K562 (cell line): ENCODE measurements around the gene CCDC34. TPM values are rescaled to one million over a fixed set of nuclear protein-coding genes. Genes with fewer than 3 reads are reported as not detected.

Experiments used
- ATAC-seq: fragments of 200-7000 bp; cut with Tn5 transposase; 3 replicates; pipeline ENCODE4 v1.9.1; 2020; ENCODE audit warnings: moderate library complexity
- BruUV-seq: library from RNA; stranded (reverse); fragments of 400-500 nt; replicated peaks from 2 replicates; lab custom pipeline; 2021; lab: Mats Ljungman, UMichigan
- CTCF ChIA-PET: fragments of 300-600 bp; formaldehyde crosslinking; extraction: SDS; loops from one replicate; lab custom pipeline; 2021; ENCODE audit warnings: low intra/inter-chr PET ratio; lab: Yijun Ruan, JAX
- POLR2A ChIA-PET: fragments of 300-600, 350-650 bp; sonication (Branson Sonifier 250); formaldehyde crosslinking; extraction: SDS; loops from one replicate; lab custom pipeline; 2021; ENCODE audit warnings: antibody characterized with exemption, inconsistent platforms; lab: Yijun Ruan, JAX
- DNase-seq, 4 experiments: peaks; one replicate each; pipeline versions ENCODE4 v3.0.0 to v3.0.0-alpha.2; 2011 to 2018; ENCODE audit warnings: low spot score in 3 of 4, mixed read lengths in 3 of 4; ENCODE audit errors: extremely low read depth in 1 of 4
- FAIRE-seq: peaks from 2 replicates; lab custom pipeline; 2011; peaks lifted over from hg19 to GRCh38; lab: Jason Lieb, UNC
- H2AFZ ChIP-seq: 2 replicates; pipeline ENCODE4 v1.6.0; 2011; ENCODE audit warnings: low read depth, low read length, control low read depth, inconsistent platforms
- H3K27ac ChIP-seq: fragments of 200-600 bp; 3 replicates; pipeline ENCODE4 v1.8.0; 2011; ENCODE audit warnings: low read depth, mild to moderate bottlenecking, control low read depth, inconsistent platforms, low read length, moderate library complexity, mixed read lengths; ENCODE audit errors: extremely low read depth
- H3K27me3 ChIP-seq, 2 experiments: fragments of 300-600 bp in 1 of 2; 2 replicates in 1 of 2; 3 replicates in 1 of 2; pipeline versions ENCODE4 v1.6.0 to v1.8.0; 2011; ENCODE audit warnings: inconsistent platforms in 2 of 2, low read length in 2 of 2, mild to moderate bottlenecking in 1 of 2, mixed read lengths in 1 of 2, moderate library complexity in 1 of 2; ENCODE audit not compliant: control insufficient read depth in 2 of 2, insufficient read depth in 2 of 2
- H3K36me3 ChIP-seq: fragments of 300-600 bp; 3 replicates; pipeline ENCODE4 v1.8.0; 2011; ENCODE audit warnings: mild to moderate bottlenecking, low read length, inconsistent platforms; ENCODE audit not compliant: control insufficient read depth, insufficient read depth
- H3K4me1 ChIP-seq, 2 experiments: fragments of 200-600 bp in 1 of 2; replicated peaks in 1 of 2; 2 replicates in 1 of 2; 3 replicates in 1 of 2; pipeline versions ENCODE4 v1.5.1 to v1.8.0; 2011; ENCODE audit warnings: inconsistent platforms in 2 of 2, low read length in 2 of 2, mild to moderate bottlenecking in 1 of 2, mixed read lengths in 1 of 2, moderate library complexity in 1 of 2; ENCODE audit not compliant: control insufficient read depth in 2 of 2, insufficient read depth in 2 of 2
- H3K4me2 ChIP-seq: 2 replicates; pipeline ENCODE4 v1.6.1; 2011; ENCODE audit warnings: low read length, control low read depth, inconsistent platforms, mixed read lengths; ENCODE audit not compliant: insufficient read depth
- H3K4me3 ChIP-seq: fragments of 200-600 bp; sonication (generic), shearing (Covaris generic); 2 replicates; pipeline ENCODE4 v1.5.1; 2016; ENCODE audit warnings: control low read depth, inconsistent platforms
- H3K79me2 ChIP-seq: fragments of 200-600 bp; 3 replicates; pipeline ENCODE4 v1.8.0; 2011; ENCODE audit warnings: low read length, inconsistent platforms; ENCODE audit not compliant: control insufficient read depth, insufficient read depth
- H3K9ac ChIP-seq, 2 experiments: 2 replicates each; pipeline versions ENCODE4 v1.6.0 to v1.6.1; 2011; ENCODE audit warnings: low read depth in 2 of 2, low read length in 2 of 2, control low read depth in 1 of 2, inconsistent platforms in 1 of 2, mild to moderate bottlenecking in 1 of 2, mixed read lengths in 1 of 2; ENCODE audit not compliant: insufficient read depth in 1 of 2
- H3K9me1 ChIP-seq: one replicate; pipeline ENCODE4 v1.6.0; 2011; ENCODE audit warnings: inconsistent platforms, mild to moderate bottlenecking, low read length, moderate library complexity; ENCODE audit not compliant: control insufficient read depth, insufficient read depth
- H3K9me3 ChIP-seq: replicated peaks from 2 replicates; pipeline ENCODE4 v1.5.1; 2011; ENCODE audit warnings: low read depth, low read length, inconsistent platforms; ENCODE audit not compliant: control insufficient read depth, insufficient read depth
- H4K20me1 ChIP-seq: replicated peaks from 2 replicates; pipeline ENCODE4 v1.6.1; 2011; ENCODE audit warnings: low read length, inconsistent platforms, mixed read lengths; ENCODE audit not compliant: control insufficient read depth, insufficient read depth
- ARID1B ChIP-seq: fragments of 450-650 bp; IDR thresholded peaks from 2 replicates; pipeline ENCODE4 v1.6.1; 2016; ENCODE audit warnings: antibody characterized with exemption, mild to moderate bottlenecking, inconsistent platforms
- BHLHE40 ChIP-seq: IDR thresholded peaks from 2 replicates; pipeline ENCODE4 v1.6.1; 2011; ENCODE audit warnings: low read length, improper control_type of control experiment
- CHD1 ChIP-seq: fragments of 200-600 bp; sonication (generic); IDR thresholded peaks from one replicate; pipeline ENCODE4 v1.6.1; 2012; ENCODE audit warnings: mild to moderate bottlenecking, moderate library complexity, low read length, inconsistent platforms
- DLX4 ChIP-seq: fragments of 250-450 bp; sonication (Bioruptor Pico); IDR thresholded peaks from 2 replicates; pipeline ENCODE4 v1.6.1; 2021; ENCODE audit warnings: mild to moderate bottlenecking
- HDGF ChIP-seq: fragments of 450-650 bp; IDR thresholded peaks from 2 replicates; pipeline ENCODE4 v1.6.1; 2016
- HNRNPL ChIP-seq: fragments of 200-400 bp; formaldehyde crosslinking; IDR thresholded peaks from 2 replicates; pipeline ENCODE4 v1.6.1; 2017; ENCODE audit warnings: low read depth, mild to moderate bottlenecking, low read length
- POLR2AphosphoS5 ChIP-seq: IDR thresholded peaks from 2 replicates; pipeline ENCODE4 v1.6.1; 2011; ENCODE audit warnings: mild to moderate bottlenecking, low read depth, low read length, moderate library complexity; ENCODE audit not compliant: control insufficient read depth, insufficient read depth
- SAP30 ChIP-seq: fragments of 200-600 bp; sonication (generic); IDR thresholded peaks from 2 replicates; pipeline ENCODE4 v1.6.1; 2012; ENCODE audit warnings: borderline replicate concordance, low read depth, mild to moderate bottlenecking, moderate library complexity, low read length, control low read depth, inconsistent platforms; ENCODE audit not compliant: insufficient read depth, poor library complexity, severe bottlenecking
- XRCC5 ChIP-seq: fragments of 200-400 bp; formaldehyde crosslinking; IDR thresholded peaks from 2 replicates; pipeline ENCODE4 v1.6.1; 2017; ENCODE audit warnings: low read depth, mild to moderate bottlenecking, low read length
- ZNF584 ChIP-seq: fragments of 200-800 bp; sonication (Bioruptor generic); IDR thresholded peaks from 2 replicates; pipeline ENCODE4 v1.6.1; 2016; ENCODE audit warnings: low read depth, mild to moderate bottlenecking, missing genetic modification characterization, missing compliant biosample characterization
- ZNF75A ChIP-seq: fragments of 450-650 bp; formaldehyde crosslinking; IDR thresholded peaks from 2 replicates; pipeline ENCODE4 v1.4.0; 2020; ENCODE audit warnings: mild to moderate bottlenecking
- ZNF76 ChIP-seq: fragments of 250-450 bp; sonication (Bioruptor Pico); IDR thresholded peaks from 2 replicates; pipeline ENCODE4 v1.4.0; 2020; ENCODE audit warnings: mild to moderate bottlenecking, moderate library complexity, borderline replicate concordance
- WGBS: fragments of 100-300 bp; shearing (Covaris generic); methylation state at CpG from one replicate; pipeline ENCODE4 v1.1.6; 2016; ENCODE audit warnings: low coverage, mixed read lengths; ENCODE audit not compliant: insufficient coverage; ENCODE audit errors: missing lambda C conversion rate; 5-methylcytosine and 5-hydroxymethylcytosine counted together
- in situ Hi-C: fragments of 300-500 bp; cut with MboI; formaldehyde crosslinking; loops from 4 replicates; pipeline ENCODE4 v1.15.0; 2018; ENCODE audit warnings: inconsistent platforms, mixed read lengths
- intact Hi-C: fragments of 100-400 bp; cut with micrococcal nuclease; formaldehyde crosslinking; loops from 2 replicates; pipeline ENCODE4 v1.14.2; 2022
- polyA plus RNA-seq, 8 experiments: library from polyadenylated mRNA; depleted of rRNA in 4 of 8; stranded (reverse) in 5 of 8; unstranded in 3 of 8; fragments of >200 nt; fragmentation: Nextera tagmentation in 2 of 8; fragmentation: Illumina TruSeq in 1 of 8; extraction: Ambion mirVana in 2 of 8; extraction: Trizol in 1 of 8; gene quantifications; 2 replicates each; pipeline versions ENCODE4 v1.2.1 to v1.2.3, GENCODE V29; 2011 to 2014; ENCODE audit warnings: inconsistent platforms in 1 of 8, missing spikeins in 1 of 8
- total RNA-seq, 7 experiments: library from RNA; depleted of rRNA in 6 of 7; stranded (reverse); fragments of >200 nt in 6 of 7; fragmentation: Illumina TruSeq in 2 of 7; extraction: Trizol in 2 of 7; gene quantifications; 2 replicates each; pipeline versions ENCODE4 v1.2.1 to v1.2.3, GENCODE V29; 2011 to 2021; ENCODE audit warnings: low replicate concordance in 1 of 7
- TF ChIP-seq, protein P1 (sequence below): fragments of 250-450 bp; sonication (Bioruptor Pico); IDR thresholded peaks from 2 replicates; pipeline ENCODE4 v1.8.0; 2021; ENCODE audit warnings: moderate library complexity, mild to moderate bottlenecking, inconsistent platforms
- TF ChIP-seq, protein P2 (sequence below): fragments of 450-650 bp; conservative IDR thresholded peaks from 2 replicates; pipeline ENCODE4 v1.6.1; 2016; ENCODE audit warnings: missing genetic modification characterization, low read depth, mild to moderate bottlenecking, missing compliant biosample characterization, moderate library complexity

The CCDC34 gene
- total and polyA plus RNA-seq, 9 of the 15 experiments (the other 6 are each of a cell fraction or from before 2014, with no cell fraction given) = 6.2 to 42.0 (median 15.7) TPM

DNA sequence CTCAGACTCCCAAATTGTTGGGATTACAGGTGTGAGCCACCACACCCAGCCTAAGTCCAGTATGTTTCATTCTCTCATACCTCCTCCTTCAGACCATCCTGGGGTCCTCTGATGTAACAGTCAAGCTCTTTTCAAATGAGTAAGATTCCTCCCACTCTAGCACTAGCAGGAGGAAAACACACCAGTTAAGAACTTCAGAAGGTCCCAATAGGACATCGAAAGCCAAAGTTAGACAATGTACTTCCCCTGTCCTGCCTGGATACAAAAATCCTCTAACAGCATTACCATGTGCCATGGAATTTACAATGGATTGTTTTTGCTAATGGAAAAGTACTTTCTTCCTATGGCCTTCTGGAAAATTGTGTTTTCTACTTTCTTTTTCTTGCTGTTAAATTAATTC lies 67.1 kb downstream of the CCDC34 start:
- no peaks in the 10 kb centered on the region for H3K27me3 ChIP-seq
- WGBS = 35% methylated on average over 1 of the region's 1 CpG
- CTCF ChIA-PET = interaction anchor here (2.4 kb wide), 1 partner anchor 112 kb away, joined by 9 read pairs; no protein-coding TSS in a partner anchor
- peaks cover 9% of the 10 kb centered on the region; the same call in 1 of the 2 replicates for H3K9me3 ChIP-seq
- DNase-seq = no peak
- no peak for ATAC-seq
- no peaks in the 10 kb centered on the region for H4K20me1 ChIP-seq
- H3K27ac ChIP-seq = no peak overlapping the region
- FAIRE-seq = no peak
- H3K4me2 ChIP-seq = no peak overlapping the region
- POLR2A ChIA-PET = interaction anchor here (0.6 to 0.8 kb wide), 4 partner anchors 12 to 141 kb away, joined by 4 to 6 read pairs (median 5); no protein-coding TSS in a partner anchor
- no TSS peak for BruUV-seq
- H3K4me3 ChIP-seq = no peak overlapping the region
- in situ Hi-C loops = no loop called here
- no peak overlapping the region for H3K9ac ChIP-seq
- no peaks in the 10 kb centered on the region for H3K4me1 ChIP-seq
- TF ChIP-seq POLR2AphosphoS5 (no peak), ZNF76 (CRISPR knock-in tag) (no peak), ZNF584 (no peak), HNRNPL (no peak), ZNF75A (no peak), XRCC5 (no peak), HDGF (no peak), SAP30 (no peak), ARID1B (no peak), DLX4 (no peak), BHLHE40 (no peak), CHD1 (no peak)
- TF ChIP-seq, protein P1, sequence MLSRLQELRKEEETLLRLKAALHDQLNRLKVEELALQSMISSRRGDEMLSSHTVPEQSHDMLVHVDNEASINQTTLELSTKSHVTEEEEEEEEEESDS (CRISPR knock-in tag) = no peak
- TF ChIP-seq, protein P2, sequence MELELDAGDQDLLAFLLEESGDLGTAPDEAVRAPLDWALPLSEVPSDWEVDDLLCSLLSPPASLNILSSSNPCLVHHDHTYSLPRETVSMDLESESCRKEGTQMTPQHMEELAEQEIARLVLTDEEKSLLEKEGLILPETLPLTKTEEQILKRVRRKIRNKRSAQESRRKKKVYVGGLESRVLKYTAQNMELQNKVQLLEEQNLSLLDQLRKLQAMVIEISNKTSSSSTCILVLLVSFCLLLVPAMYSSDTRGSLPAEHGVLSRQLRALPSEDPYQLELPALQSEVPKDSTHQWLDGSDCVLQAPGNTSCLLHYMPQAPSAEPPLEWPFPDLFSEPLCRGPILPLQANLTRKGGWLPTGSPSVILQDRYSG = no peak
- H3K36me3 ChIP-seq = no peaks in the 10 kb centered on the region
- intact Hi-C loops = loop anchor here (1.0 to 10.0 kb wide), 5 partner anchors 92 to 1011 kb away; partner anchors contain the start of gene LGR4
- no peaks in the 10 kb centered on the region for H3K79me2 ChIP-seq
- no peak overlapping the region for H2AFZ ChIP-seq
- H3K9me1 ChIP-seq = no peaks in the 10 kb centered on the region
